SK-N-SH (cell line): ENCODE measurements around the gene TRAPPC6A.

Source experiments
- EP300 ChIP-seq, 2 experiments: IDR thresholded peaks; 2 replicates each; pipeline versions ENCODE4 v1.4.0 to v1.6.1; 2012; ENCODE audit warnings: borderline replicate concordance in 1 of 2, low read depth in 1 of 2, low read length in 1 of 2
- EZH2phosphoT487 ChIP-seq: fragments of 200-600 bp; sonication (generic); IDR thresholded peaks from 2 replicates; pipeline ENCODE4 v1.6.1; 2017; ENCODE audit warnings: low read depth, mixed run types, mild to moderate bottlenecking, antibody characterized with exemption, moderate library complexity, borderline replicate concordance
- MEF2A ChIP-seq: IDR thresholded peaks from 2 replicates; pipeline ENCODE4 v1.4.0; 2012; ENCODE audit warnings: low read depth, borderline replicate concordance
- POLR2AphosphoS5 ChIP-seq: IDR thresholded peaks from 2 replicates; pipeline ENCODE4 v1.6.1; 2012; ENCODE audit warnings: low read depth, low read length
- RAD21 ChIP-seq: IDR thresholded peaks from 2 replicates; pipeline ENCODE4 v1.6.1; 2012; ENCODE audit warnings: mild to moderate bottlenecking, low read length
- TCF12 ChIP-seq: IDR thresholded peaks from 2 replicates; pipeline ENCODE4 v1.4.0; 2012
- YY1 ChIP-seq: IDR thresholded peaks from 2 replicates; pipeline ENCODE4 v1.4.0; 2012; ENCODE audit warnings: low read depth, mild to moderate bottlenecking
- TF ChIP-seq, protein P1 (sequence below): IDR thresholded peaks from 2 replicates; pipeline ENCODE4 v1.4.0; 2012; ENCODE audit warnings: low read depth, borderline replicate concordance
- TF ChIP-seq, protein P2 (sequence below): fragments of 200-600 bp; sonication (generic); IDR thresholded peaks from 2 replicates; pipeline ENCODE4 v1.6.1; 2017; ENCODE audit warnings: antibody characterized with exemption, mild to moderate bottlenecking, moderate library complexity

DNA sequence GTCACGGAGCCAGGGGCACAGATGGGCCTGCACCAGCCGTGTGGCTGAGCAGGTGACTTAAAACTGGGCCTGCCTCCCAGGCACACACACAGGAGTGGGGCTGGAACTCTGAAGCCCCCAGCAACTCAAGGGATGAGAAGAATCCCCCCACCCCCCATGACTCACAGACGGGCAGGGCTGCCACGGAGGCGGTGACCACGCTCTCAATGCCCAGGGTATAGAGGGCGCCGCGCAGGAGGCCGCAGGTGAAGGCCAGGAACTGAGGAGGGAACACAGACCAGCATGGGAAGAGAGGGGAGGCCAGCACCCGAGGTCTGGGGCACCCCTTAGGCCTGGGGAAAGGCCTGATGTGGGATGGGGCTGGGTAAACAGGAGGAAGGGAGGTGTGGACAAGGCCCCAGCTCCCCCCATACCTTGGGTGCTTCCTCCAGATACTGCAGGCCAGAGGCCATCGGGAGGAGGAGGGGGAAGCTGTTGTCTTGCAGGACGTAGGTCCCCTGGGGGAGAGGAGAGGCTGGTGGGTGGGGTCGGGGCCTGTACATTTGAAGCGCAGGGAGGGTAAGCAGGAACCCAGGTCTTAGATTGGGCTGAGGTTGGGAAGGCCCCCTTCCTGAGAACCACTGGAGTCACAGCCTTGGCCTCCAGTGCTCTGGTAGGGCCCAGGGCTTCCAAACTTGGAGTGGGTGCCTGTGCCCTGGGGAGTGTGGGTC, 14.1 kb downstream of the TRAPPC6A start:
- TF ChIP-seq, protein P1, sequence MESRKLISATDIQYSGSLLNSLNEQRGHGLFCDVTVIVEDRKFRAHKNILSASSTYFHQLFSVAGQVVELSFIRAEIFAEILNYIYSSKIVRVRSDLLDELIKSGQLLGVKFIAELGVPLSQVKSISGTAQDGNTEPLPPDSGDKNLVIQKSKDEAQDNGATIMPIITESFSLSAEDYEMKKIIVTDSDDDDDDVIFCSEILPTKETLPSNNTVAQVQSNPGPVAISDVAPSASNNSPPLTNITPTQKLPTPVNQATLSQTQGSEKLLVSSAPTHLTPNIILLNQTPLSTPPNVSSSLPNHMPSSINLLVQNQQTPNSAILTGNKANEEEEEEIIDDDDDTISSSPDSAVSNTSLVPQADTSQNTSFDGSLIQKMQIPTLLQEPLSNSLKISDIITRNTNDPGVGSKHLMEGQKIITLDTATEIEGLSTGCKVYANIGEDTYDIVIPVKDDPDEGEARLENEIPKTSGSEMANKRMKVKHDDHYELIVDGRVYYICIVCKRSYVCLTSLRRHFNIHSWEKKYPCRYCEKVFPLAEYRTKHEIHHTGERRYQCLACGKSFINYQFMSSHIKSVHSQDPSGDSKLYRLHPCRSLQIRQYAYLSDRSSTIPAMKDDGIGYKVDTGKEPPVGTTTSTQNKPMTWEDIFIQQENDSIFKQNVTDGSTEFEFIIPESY = no peak
- TF ChIP-seq, protein P2, sequence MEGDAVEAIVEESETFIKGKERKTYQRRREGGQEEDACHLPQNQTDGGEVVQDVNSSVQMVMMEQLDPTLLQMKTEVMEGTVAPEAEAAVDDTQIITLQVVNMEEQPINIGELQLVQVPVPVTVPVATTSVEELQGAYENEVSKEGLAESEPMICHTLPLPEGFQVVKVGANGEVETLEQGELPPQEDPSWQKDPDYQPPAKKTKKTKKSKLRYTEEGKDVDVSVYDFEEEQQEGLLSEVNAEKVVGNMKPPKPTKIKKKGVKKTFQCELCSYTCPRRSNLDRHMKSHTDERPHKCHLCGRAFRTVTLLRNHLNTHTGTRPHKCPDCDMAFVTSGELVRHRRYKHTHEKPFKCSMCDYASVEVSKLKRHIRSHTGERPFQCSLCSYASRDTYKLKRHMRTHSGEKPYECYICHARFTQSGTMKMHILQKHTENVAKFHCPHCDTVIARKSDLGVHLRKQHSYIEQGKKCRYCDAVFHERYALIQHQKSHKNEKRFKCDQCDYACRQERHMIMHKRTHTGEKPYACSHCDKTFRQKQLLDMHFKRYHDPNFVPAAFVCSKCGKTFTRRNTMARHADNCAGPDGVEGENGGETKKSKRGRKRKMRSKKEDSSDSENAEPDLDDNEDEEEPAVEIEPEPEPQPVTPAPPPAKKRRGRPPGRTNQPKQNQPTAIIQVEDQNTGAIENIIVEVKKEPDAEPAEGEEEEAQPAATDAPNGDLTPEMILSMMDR = no peak
- no peak for TF ChIP-seq RAD21
- TF ChIP-seq YY1 = no peak
- no peak for TF ChIP-seq MEF2A
- no peak for TF ChIP-seq POLR2AphosphoS5
- TF ChIP-seq TCF12 = no peak
- no peak for TF ChIP-seq EP300 (IDR thresholded peaks at IDR 0.05; ENCODE audit: borderline replicate concordance in 1 of 2, low read depth in 1 of 2, low read length in 1 of 2)
- no peak for TF ChIP-seq EZH2phosphoT487
